HG02798 (cell line): ENCODE data around the gene KRT77.

Experiments used
- ATAC-seq: cut with Tn5 transposase; IDR thresholded peaks from one replicate; pipeline ENCODE4 v1.9.1; 2021; ENCODE audit warnings: mild to moderate bottlenecking; ENCODE audit not compliant: unreplicated experiment, poor library complexity

KRT77 gene

GRCh38 chr12:52694151-52694550, 9.2 kb downstream of the KRT77 start:
- no peak for ATAC-seq

- ATAC-seq, result no peak
Observed at GRCh38 chr12:52693261-52693660, 10.1 kb downstream of the KRT77 start.

GRCh38 chr12:52692254-52692653, 11.1 kb downstream of the KRT77 start:
- no peak for ATAC-seq

- ATAC-seq, result no peak
Observed at GRCh38 chr12:52691841-52692150, 11.5 kb downstream of the KRT77 start.

- no peak for ATAC-seq
Observed at GRCh38 chr12:52691076-52691840, 12.1 kb downstream of the KRT77 start.

GRCh38 chr12:52690351-52691075, 12.8 kb downstream of the KRT77 start:
- ATAC-seq, result no peak

- ATAC-seq, result no peak
Observed at GRCh38 chr12:52689936-52690335, 13.4 kb downstream of the KRT77 start.

- no peak for ATAC-seq
Observed at GRCh38 chr12:52689239-52689638, 14.1 kb downstream of the KRT77 start.

- ATAC-seq, result no peak
Observed at GRCh38 chr12:52688481-52688880, 14.8 kb downstream of the KRT77 start.

- ATAC-seq, result no peak
Observed at GRCh38 chr12:52687497-52688385, 15.6 kb downstream of the KRT77 start.

- no peak for ATAC-seq
Observed at GRCh38 chr12:52686756-52687487, 16.4 kb downstream of the KRT77 start.

- no peak for ATAC-seq
Observed at GRCh38 chr12:52686063-52686462, 17.3 kb downstream of the KRT77 start.

GRCh38 chr12:52685406-52685890, 17.9 kb downstream of the KRT77 start:
- no peak for ATAC-seq

GRCh38 chr12:52684431-52684830, 18.9 kb downstream of the KRT77 start:
- no peak for ATAC-seq

GRCh38 chr12:52683575-52684300, 19.6 kb downstream of the KRT77 start:
- no peak for ATAC-seq

GRCh38 chr12:52682938-52683574, 20.3 kb downstream of the KRT77 start:
- no peak for ATAC-seq

GRCh38 chr12:52682381-52682660, 21.0 kb downstream of the KRT77 start:
- ATAC-seq, result no peak

GRCh38 chr12:52681526-52682380, 21.6 kb downstream of the KRT77 start:
- no peak for ATAC-seq
